HG03064 (cell line): ENCODE results near the gene VCP.
"Not testable (repeated sequence)": the region's sequence is repeated elsewhere in the genome, so short reads cannot be mapped to it uniquely, and the experiment has no call there.

Source experiments
- ATAC-seq: cut with Tn5 transposase; IDR thresholded peaks from one replicate; pipeline ENCODE4 v1.9.1; 2021; ENCODE audit warnings: low read depth; ENCODE audit not compliant: unreplicated experiment

VCP gene

DNA sequence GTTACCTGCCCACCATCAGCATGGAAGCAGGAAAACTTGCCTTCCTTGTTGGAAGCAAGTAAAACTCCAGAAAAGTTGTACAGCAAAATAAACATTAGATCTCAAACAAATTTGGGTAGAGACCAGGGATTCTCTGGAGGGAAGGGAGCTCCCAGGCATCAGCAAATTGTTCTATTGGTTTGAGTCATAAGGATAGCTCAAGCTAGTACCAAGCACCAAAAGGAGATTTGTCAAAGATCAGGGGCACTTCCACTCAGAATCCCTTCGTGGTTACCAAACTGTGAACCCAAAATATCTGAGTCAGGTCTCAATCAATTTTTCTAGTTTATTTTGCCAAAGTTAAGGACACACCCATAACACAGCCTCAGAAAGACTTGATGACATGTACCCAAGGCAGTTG, 45.1 kb downstream of the VCP start:
- no peak for ATAC-seq

DNA sequence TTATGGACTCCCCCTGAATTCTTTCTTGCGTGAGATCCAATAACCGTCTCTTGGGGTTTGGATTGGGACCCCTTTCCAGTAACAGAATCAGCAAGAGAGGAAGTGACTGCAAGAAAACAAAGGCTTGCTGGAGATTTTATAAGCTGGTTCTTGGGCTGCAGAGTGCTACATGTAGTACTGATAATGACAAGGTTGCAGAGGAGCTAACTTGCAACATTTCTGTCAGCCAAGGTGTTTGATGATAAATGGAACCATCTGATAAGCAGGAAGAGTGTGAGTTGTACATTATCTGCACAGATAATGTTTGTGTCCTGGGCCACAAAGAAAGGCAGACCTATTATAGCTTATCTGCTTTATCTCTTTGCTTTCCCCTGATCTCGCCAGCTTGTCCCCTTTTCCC, 45.8 kb downstream of the VCP start:
- ATAC-seq = no peak

GRCh38 chr9:35023443-35023842, 49.0 kb downstream of the VCP start:
- ATAC-seq = not testable (repeated sequence)

DNA sequence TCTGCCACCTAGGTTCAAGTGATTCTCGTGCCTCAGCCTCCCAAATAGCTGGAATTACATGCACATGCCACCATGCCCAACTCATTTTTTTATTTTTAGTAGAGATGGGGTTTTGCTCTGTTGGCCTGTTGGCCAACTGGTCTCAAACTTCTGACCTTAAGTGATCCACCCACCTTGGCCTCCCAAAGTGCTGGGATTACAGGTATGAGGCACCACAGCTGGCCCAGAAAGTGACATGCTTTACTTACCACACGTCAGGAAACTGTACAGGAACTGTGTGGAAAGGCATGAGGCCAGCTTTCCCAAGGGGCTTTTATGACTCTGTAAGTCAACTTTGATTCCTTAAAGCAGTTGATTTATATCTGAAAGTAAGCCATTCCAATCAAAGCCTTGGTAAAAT, 57.9 kb downstream of the VCP start:
- ATAC-seq = no peak

DNA sequence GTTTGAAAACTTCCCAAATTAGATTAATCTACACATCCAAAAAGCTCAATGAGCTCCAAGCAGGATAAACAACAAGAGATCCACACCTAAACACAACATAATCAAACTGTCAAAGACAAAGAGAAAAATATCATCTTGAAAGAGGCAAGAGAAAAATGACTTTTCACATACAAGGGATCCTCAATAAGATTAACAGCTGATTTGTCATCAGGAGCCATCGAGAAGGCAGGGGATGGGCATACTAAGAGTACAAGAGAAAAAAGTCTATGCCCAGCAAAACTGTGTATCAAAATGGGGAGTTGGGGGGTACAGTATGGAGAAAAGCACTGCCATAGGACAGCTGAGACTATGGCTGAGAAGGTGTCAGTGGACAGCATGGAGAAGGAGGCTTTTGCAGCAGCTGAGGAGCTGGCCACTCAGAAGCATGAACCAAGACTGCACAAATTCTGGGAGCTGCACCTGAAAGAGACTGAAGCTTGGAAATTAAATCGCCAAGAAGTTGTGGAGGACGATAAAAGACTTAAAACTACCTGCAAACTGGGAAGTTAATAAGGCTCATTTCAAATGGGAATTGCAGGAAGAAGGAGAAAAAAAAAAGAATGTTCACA, 62.0 kb downstream of the VCP start:
- ATAC-seq = no peak
